RCC 7860 (cell line): Measurements from ENCODE around the gene VCP.
"Not testable (repeated sequence)": the region's sequence is repeated elsewhere in the genome, so short reads cannot be mapped to it uniquely, and the experiment has no call there.

Experiments
- DNase-seq: peaks from one replicate; pipeline ENCODE4 v3.0.0-alpha.2; 2015; ENCODE audit warnings: low spot score
- FAIRE-seq: peaks from 2 replicates; lab custom pipeline; 2012; peaks lifted over from hg19 to GRCh38; lab: Jason Lieb, UNC

VCP gene

DNA sequence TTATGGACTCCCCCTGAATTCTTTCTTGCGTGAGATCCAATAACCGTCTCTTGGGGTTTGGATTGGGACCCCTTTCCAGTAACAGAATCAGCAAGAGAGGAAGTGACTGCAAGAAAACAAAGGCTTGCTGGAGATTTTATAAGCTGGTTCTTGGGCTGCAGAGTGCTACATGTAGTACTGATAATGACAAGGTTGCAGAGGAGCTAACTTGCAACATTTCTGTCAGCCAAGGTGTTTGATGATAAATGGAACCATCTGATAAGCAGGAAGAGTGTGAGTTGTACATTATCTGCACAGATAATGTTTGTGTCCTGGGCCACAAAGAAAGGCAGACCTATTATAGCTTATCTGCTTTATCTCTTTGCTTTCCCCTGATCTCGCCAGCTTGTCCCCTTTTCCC, 45.8 kb downstream of the VCP start:
- FAIRE-seq: no peak
- DNase-seq: no peak

DNA sequence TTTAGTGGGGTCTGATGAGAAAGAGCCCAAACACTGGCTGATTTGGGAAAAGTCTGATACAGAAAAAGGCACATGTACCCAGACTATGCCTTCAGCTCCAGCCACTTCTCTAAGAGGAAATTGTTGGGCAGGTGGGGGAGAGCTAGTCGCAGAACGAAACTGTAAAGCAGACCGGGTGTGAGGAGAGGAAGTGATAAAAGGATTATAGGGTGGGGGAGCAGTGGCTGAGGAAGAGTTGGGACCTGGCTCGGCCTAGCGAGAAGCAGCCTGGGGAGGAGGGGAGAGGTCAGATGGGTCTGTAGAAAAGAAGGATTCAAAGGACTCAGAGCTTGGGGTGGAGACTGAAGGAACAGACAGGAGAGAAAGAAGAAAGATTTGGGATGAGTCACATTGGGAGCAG, 49.0 kb downstream of the VCP start:
- not testable (repeated sequence) for FAIRE-seq, DNase-seq

DNA sequence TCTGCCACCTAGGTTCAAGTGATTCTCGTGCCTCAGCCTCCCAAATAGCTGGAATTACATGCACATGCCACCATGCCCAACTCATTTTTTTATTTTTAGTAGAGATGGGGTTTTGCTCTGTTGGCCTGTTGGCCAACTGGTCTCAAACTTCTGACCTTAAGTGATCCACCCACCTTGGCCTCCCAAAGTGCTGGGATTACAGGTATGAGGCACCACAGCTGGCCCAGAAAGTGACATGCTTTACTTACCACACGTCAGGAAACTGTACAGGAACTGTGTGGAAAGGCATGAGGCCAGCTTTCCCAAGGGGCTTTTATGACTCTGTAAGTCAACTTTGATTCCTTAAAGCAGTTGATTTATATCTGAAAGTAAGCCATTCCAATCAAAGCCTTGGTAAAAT, 57.9 kb downstream of the VCP start:
- DNase-seq (no peak), FAIRE-seq (no peak)

DNA sequence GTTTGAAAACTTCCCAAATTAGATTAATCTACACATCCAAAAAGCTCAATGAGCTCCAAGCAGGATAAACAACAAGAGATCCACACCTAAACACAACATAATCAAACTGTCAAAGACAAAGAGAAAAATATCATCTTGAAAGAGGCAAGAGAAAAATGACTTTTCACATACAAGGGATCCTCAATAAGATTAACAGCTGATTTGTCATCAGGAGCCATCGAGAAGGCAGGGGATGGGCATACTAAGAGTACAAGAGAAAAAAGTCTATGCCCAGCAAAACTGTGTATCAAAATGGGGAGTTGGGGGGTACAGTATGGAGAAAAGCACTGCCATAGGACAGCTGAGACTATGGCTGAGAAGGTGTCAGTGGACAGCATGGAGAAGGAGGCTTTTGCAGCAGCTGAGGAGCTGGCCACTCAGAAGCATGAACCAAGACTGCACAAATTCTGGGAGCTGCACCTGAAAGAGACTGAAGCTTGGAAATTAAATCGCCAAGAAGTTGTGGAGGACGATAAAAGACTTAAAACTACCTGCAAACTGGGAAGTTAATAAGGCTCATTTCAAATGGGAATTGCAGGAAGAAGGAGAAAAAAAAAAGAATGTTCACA, 62.0 kb downstream of the VCP start:
- FAIRE-seq (no peak), DNase-seq (no peak)
